K562 (cell line): ENCODE measurements around the gene ATP6V1G1. TPM values are rescaled to one million over a fixed set of nuclear protein-coding genes. Genes with fewer than 3 reads are reported as not detected.

Source experiments
- BRF2 ChIP-seq: IDR thresholded peaks from 3 replicates; pipeline ENCODE4 v1.6.1; 2011; ENCODE audit warnings: borderline replicate concordance, mild to moderate bottlenecking; ENCODE audit not compliant: insufficient read length, insufficient read depth
- CREB1 ChIP-seq, 2 experiments: sonication (generic) in 1 of 2; formaldehyde crosslinking in 1 of 2; IDR thresholded peaks; 2 replicates each; pipeline versions ENCODE4 v1.6.1 to v1.8.0; 2012 to 2022; ENCODE audit warnings: inconsistent platforms in 1 of 2, mild to moderate bottlenecking in 1 of 2, missing genetic modification reagents in 1 of 2, moderate library complexity in 1 of 2
- ETS1 ChIP-seq: conservative IDR thresholded peaks from 2 replicates; pipeline ENCODE4 v1.6.1; 2011; ENCODE audit warnings: low read depth, mild to moderate bottlenecking, low read length; ENCODE audit not compliant: control insufficient read depth
- FOXK2 ChIP-seq, 2 experiments: fragments of 450-650 bp; IDR thresholded peaks in 1 of 2; conservative IDR thresholded peaks in 1 of 2; 2 replicates each; pipeline ENCODE4 v1.6.1; 2016; ENCODE audit warnings: low read depth in 2 of 2, mild to moderate bottlenecking in 1 of 2
- GABPB1 ChIP-seq: sonication (generic); formaldehyde crosslinking; IDR thresholded peaks from 2 replicates; pipeline ENCODE4 v1.8.0; 2022; ENCODE audit warnings: mild to moderate bottlenecking, missing genetic modification reagents
- MBD2 ChIP-seq: sonication (generic); IDR thresholded peaks from 2 replicates; pipeline ENCODE4 v1.6.1; 2016; ENCODE audit warnings: low read depth, borderline replicate concordance
- MIER1 ChIP-seq: fragments of 450-650 bp; IDR thresholded peaks from 2 replicates; pipeline ENCODE4 v1.6.1; 2016; ENCODE audit warnings: antibody characterized with exemption, mild to moderate bottlenecking, low read depth
- NEUROD1 ChIP-seq: fragments of 150-350 bp; IDR thresholded peaks from 2 replicates; pipeline ENCODE4 v1.6.1; 2014; ENCODE audit warnings: borderline replicate concordance, low read length, low read depth; ENCODE audit not compliant: partially characterized antibody
- PRPF4 ChIP-seq: fragments of 200-400 bp; formaldehyde crosslinking; IDR thresholded peaks from one replicate; pipeline ENCODE4 v1.6.1; 2017; ENCODE audit warnings: low read length, low read depth, mild to moderate bottlenecking; ENCODE audit not compliant: insufficient read depth, poor library complexity, severe bottlenecking
- PURB ChIP-seq: sonication (generic); formaldehyde crosslinking; IDR thresholded peaks from 2 replicates; pipeline ENCODE4 v1.9.0; 2021; ENCODE audit warnings: low read depth, mild to moderate bottlenecking, missing genetic modification reagents
- SMAD1 ChIP-seq: fragments of 150-350 bp; IDR thresholded peaks from 2 replicates; pipeline ENCODE4 v1.6.1; 2014; ENCODE audit warnings: low read length, low read depth; ENCODE audit not compliant: partially characterized antibody
- SPI1 ChIP-seq: IDR thresholded peaks from 2 replicates; pipeline ENCODE4 v1.6.1; 2011; ENCODE audit warnings: low read depth, low read length, control low read depth, borderline replicate concordance
- SREBF1 ChIP-seq: fragments of 150-350 bp; IDR thresholded peaks from 2 replicates; pipeline ENCODE4 v1.6.1; 2014; ENCODE audit warnings: antibody characterized with exemption, low read depth, low read length, borderline replicate concordance
- TEAD2 ChIP-seq: fragments of 450-650 bp; IDR thresholded peaks from 2 replicates; pipeline ENCODE4 v1.6.1; 2016; ENCODE audit warnings: missing genetic modification characterization, control low read depth, missing compliant biosample characterization
- ZBTB8A ChIP-seq: fragments of 450-650 bp; IDR thresholded peaks from 2 replicates; pipeline ENCODE4 v1.6.1; 2018; ENCODE audit warnings: mild to moderate bottlenecking, moderate library complexity; ENCODE audit not compliant: partially characterized antibody
- ZNF232 ChIP-seq: sonication (generic); formaldehyde crosslinking; IDR thresholded peaks from 2 replicates; pipeline ENCODE4 v1.8.0; 2022; ENCODE audit warnings: mild to moderate bottlenecking, missing genetic modification reagents
- polyA plus RNA-seq, 8 experiments: library from polyadenylated mRNA; depleted of rRNA in 4 of 8; stranded (reverse) in 5 of 8; unstranded in 3 of 8; fragments of >200 nt; fragmentation: Nextera tagmentation in 2 of 8; fragmentation: Illumina TruSeq in 1 of 8; extraction: Ambion mirVana in 2 of 8; extraction: Trizol in 1 of 8; gene quantifications; 2 replicates each; pipeline versions ENCODE4 v1.2.1 to v1.2.3, GENCODE V29; 2011 to 2014; ENCODE audit warnings: inconsistent platforms in 1 of 8, missing spikeins in 1 of 8
- total RNA-seq, 7 experiments: library from RNA; depleted of rRNA in 6 of 7; stranded (reverse); fragments of >200 nt in 6 of 7; fragmentation: Illumina TruSeq in 2 of 7; extraction: Trizol in 2 of 7; gene quantifications; 2 replicates each; pipeline versions ENCODE4 v1.2.1 to v1.2.3, GENCODE V29; 2011 to 2021; ENCODE audit warnings: low replicate concordance in 1 of 7
- TF ChIP-seq, protein P1 (sequence below), 2 experiments: fragments of 450-650 bp; conservative IDR thresholded peaks; 2 replicates each; pipeline ENCODE4 v1.6.1; 2017; ENCODE audit warnings: mild to moderate bottlenecking in 2 of 2, moderate library complexity in 2 of 2
- TF ChIP-seq, protein P2 (sequence below): fragments of 150-350 bp; conservative IDR thresholded peaks from 2 replicates; pipeline ENCODE4 v1.6.1; 2014; ENCODE audit warnings: low read length

Gene ATP6V1G1
- total and polyA plus RNA-seq, 9 of the 15 experiments (the other 6 are each of a cell fraction or from before 2014, with no cell fraction given) = 88.4 to 492 (median 193) TPM

- TF ChIP-seq SREBF1 (no peak), ZNF232 (CRISPR knock-in tag) (no peak), ETS1 (no peak), MBD2 (0 out of 2 replicates have a peak, but pooled peaks have one; percentile 36), SMAD1 (no peak), BRF2 (no peak), NEUROD1 (peak; percentile 15), CREB1 (IDR thresholded peaks at IDR 0.05) (no peak), CREB1 (CRISPR knock-in tag; IDR thresholded peaks at IDR 0.05) (peak; percentile 43; the same call in 1 of the 2 replicates), PURB (CRISPR knock-in tag) (no peak), MIER1 (no peak), FOXK2 (conservative IDR thresholded peaks at IDR 0.05 in 1 of 2, IDR thresholded peaks at IDR 0.05 in 1 of 2; ENCODE audit: low read depth in 2 of 2) (no peak), ZBTB8A (no peak), TEAD2 (tag) (no peak), SPI1 (no peak), GABPB1 (no peak), PRPF4 (no peak)
- TF ChIP-seq, protein P1, sequence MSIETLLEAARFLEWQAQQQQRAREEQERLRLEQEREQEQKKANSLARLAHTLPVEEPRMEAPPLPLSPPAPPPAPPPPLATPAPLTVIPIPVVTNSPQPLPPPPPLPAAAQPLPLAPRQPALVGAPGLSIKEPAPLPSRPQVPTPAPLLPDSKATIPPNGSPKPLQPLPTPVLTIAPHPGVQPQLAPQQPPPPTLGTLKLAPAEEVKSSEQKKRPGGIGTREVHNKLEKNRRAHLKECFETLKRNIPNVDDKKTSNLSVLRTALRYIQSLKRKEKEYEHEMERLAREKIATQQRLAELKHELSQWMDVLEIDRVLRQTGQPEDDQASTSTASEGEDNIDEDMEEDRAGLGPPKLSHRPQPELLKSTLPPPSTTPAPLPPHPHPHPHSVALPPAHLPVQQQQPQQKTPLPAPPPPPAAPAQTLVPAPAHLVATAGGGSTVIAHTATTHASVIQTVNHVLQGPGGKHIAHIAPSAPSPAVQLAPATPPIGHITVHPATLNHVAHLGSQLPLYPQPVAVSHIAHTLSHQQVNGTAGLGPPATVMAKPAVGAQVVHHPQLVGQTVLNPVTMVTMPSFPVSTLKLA (conservative IDR thresholded peaks at IDR 0.05) = no peak
- TF ChIP-seq, protein P2, sequence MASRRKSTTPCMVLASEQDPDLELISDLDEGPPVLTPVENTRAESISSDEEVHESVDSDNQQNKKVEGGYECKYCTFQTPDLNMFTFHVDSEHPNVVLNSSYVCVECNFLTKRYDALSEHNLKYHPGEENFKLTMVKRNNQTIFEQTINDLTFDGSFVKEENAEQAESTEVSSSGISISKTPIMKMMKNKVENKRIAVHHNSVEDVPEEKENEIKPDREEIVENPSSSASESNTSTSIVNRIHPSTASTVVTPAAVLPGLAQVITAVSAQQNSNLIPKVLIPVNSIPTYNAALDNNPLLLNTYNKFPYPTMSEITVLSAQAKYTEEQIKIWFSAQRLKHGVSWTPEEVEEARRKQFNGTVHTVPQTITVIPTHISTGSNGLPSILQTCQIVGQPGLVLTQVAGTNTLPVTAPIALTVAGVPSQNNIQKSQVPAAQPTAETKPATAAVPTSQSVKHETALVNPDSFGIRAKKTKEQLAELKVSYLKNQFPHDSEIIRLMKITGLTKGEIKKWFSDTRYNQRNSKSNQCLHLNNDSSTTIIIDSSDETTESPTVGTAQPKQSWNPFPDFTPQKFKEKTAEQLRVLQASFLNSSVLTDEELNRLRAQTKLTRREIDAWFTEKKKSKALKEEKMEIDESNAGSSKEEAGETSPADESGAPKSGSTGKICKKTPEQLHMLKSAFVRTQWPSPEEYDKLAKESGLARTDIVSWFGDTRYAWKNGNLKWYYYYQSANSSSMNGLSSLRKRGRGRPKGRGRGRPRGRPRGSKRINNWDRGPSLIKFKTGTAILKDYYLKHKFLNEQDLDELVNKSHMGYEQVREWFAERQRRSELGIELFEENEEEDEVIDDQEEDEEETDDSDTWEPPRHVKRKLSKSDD = no peak
Measured at GRCh38 chr9:114551750-114552685, 35.6 kb upstream of the ATP6V1G1 start (continued).
